NCI-H748 (cell line): ENCODE measurements around the gene CPXM1.

Experiments
- DNase-seq: peaks from one replicate; lab custom pipeline; 2025; ENCODE audit not compliant: unreplicated experiment; lab: John Stamatoyannopoulos, UW

Gene CPXM1

GRCh38 chr20:2750491-2751251, 49.8 kb downstream of the CPXM1 start:
- DNase-seq, result peak; percentile 66

DNA sequence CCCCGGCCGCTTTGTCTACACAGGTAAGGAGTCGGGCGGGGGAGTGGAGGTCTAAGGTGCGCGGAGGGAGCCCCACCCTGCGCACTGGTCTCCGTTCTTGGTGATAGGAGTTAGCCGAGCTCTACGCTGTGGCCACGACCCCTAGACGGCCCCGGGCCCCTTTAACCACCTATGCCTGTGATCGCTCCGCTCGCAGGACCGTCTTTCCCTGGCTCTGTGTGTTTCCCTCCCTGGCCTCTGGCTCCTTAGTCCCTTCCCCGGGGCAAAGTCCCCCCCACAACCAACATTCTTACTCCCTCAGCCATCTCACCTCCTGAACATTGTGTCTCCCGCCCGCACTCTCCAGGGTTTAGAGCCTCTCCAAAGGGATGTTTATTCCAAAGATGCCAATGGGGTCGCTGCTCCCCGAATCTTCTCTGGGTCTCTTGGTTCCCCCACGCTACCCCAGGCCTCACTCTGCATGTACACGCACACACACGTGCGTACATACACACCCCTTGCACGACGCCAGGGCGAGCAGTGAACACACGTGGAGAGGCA, 50.4 kb downstream of the CPXM1 start:
- no peak for DNase-seq

DNA sequence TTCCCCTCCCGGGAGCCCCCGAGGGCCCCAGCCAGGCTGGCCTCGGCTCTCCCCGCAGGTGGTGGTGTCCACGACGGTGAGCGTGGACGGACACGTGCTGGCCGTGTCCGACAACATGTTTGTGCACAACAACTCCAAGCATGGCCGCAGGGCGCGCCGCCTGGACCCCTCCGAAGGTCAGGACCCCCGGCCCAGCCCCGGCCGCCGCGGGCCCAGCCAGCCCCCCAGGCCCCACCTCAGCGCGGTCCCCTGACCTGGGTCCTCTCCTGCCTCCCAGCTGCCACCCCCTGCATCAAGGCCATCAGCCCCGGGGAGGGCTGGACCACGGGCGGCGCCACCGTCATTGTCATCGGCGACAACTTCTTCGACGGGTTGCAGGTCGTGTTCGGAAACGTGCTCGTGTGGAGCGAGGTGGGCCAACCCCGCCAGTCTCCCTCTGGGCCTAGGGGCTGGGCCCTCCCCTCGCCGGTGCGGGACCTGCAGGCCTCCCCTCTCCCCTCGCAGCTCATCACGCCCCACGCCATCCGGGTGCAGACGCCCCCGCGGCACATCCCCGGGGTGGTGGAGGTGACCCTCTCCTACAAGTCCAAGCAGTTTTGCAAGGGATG, 51.0 kb downstream of the CPXM1 start:
- DNase-seq, result no peak

- DNase-seq, result no peak
Observed at GRCh38 chr20:2748551-2749342, 51.7 kb downstream of the CPXM1 start.

GRCh38 chr20:2747676-2748235, 52.7 kb downstream of the CPXM1 start:
- no peak for DNase-seq

DNA sequence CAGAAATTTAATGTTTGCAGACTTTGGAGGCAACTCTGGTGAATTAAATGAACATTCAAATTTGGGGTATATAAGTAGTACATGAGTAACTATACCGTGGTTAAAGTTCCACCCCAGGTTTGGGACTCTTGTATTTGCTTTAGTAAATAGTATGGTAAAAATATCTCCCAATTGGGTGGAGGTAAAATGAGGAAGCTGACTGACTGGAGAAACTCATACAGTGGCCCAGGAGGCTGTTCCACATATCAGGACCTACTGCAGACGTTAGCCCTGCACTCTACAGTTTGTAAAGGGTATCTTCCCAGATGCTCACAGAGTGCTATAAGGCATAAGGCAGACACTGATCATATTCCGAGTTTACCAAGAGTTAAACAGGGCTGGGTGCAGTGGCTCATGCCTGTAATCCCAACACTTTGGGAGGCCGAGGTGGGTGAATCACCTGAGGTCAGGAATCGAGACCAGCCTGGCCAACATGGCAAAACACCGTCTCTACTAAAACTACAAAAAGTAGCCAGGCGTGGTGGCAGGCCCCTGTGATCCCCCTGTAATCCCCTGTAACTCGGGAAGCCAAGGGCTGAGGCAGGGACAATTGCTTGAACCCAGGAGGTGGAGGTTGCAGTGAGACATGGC, 53.7 kb downstream of the CPXM1 start:
- DNase-seq, result no peak

DNA sequence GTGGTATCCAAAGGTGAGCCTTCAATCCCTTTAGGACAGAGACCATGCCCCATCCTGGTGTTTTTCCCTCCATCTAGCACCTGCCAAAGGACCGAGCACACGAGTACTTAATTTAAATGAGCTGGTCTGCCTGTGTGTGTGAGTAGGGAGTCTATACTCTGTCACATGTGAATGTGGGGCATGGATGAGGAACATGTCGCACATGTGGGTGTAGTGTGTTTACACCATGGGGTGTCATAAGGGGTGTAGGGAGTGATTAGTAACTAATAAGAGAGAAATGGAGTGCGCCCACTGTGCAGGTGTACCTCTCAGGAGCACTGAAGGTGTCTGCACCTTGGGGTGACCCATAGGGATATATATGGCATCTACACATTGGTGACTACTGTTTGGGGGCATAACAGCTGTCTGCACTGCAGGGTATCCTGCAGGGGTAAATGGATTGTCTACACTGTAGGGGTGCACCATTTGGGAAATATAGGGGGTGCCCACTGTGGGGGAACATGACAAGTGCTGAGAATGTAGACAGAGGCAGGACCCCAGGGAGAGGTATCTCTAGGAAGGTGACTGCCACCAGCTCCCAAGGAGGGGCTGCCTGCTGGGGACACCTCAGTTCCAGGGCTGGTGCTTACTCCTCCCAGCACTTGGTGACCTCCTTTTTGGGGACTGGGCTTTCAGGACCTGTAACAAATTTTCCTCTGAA, 54.3 kb downstream of the CPXM1 start:
- no peak for DNase-seq

- DNase-seq, result no peak
Observed at GRCh38 chr20:2745060-2745910, 55.1 kb downstream of the CPXM1 start.
